MG63 (cell line): ENCODE data around the gene PCBP1. TPM values are rescaled to one million over a fixed set of nuclear protein-coding genes. Genes with fewer than 3 reads are reported as not detected.
"Not testable (repeated sequence)": the region's sequence is repeated elsewhere in the genome, so short reads cannot be mapped to it uniquely, and the experiment has no call there.

Source experiments
- DNase-seq: peaks from one replicate; pipeline ENCODE4 v3.0.0-alpha.2; 2020
- H3K27me3 ChIP-seq: fragments of 250-450 bp; sonication (Bioruptor Pico); 2 replicates; pipeline ENCODE4 v1.5.1; 2020; ENCODE audit warnings: mild to moderate bottlenecking, moderate library complexity
- H3K36me3 ChIP-seq: fragments of 250-450 bp; sonication (Bioruptor Pico); 2 replicates; pipeline ENCODE4 v1.5.1; 2020; ENCODE audit warnings: mild to moderate bottlenecking, moderate library complexity
- H3K4me3 ChIP-seq: fragments of 250-450 bp; sonication (Bioruptor Pico); 2 replicates; pipeline ENCODE4 v1.5.1; 2020; ENCODE audit warnings: mild to moderate bottlenecking, moderate library complexity
- H3K9me3 ChIP-seq: fragments of 250-450 bp; sonication (Bioruptor Pico); 2 replicates; pipeline ENCODE4 v1.5.1; 2020; ENCODE audit warnings: mild to moderate bottlenecking, moderate library complexity
- total RNA-seq: library from RNA; depleted of rRNA; stranded (reverse); fragments of >200 nt; shearing (Covaris generic); gene quantifications from 2 replicates; pipeline ENCODE4 v1.2.3, GENCODE V29; 2014; ENCODE audit warnings: low replicate concordance

The PCBP1 gene
- total RNA-seq, 1 experiment from 2014 or later: 92.9 TPM

DNA sequence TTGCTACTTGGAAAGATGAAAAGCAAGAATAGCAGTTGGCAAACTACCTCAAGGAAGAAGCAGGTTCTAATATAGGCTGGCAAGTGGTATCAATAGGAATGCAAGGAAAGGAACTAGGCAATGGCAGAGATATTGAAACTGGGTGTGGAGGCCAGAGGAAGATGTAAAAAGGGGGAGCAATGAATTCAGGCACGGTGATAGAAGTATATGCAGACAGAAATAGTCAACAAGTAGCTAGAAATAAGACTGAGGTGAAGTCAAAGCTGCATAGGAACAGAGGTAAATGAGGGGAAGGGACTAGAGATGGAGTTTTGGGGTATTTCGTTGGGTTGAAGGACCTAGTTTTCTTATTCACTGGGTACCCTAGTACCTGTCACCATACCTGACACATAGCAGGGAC is 4.1 kb downstream of the PCBP1 start:
- no peak for DNase-seq
- H3K36me3 ChIP-seq: peaks cover 30% of the 10 kb centered on the region
- no peak overlapping the region for H3K4me3 ChIP-seq
- no peaks in the 10 kb centered on the region for H3K27me3 ChIP-seq
- H3K9me3 ChIP-seq: no peaks in the 10 kb centered on the region

DNA sequence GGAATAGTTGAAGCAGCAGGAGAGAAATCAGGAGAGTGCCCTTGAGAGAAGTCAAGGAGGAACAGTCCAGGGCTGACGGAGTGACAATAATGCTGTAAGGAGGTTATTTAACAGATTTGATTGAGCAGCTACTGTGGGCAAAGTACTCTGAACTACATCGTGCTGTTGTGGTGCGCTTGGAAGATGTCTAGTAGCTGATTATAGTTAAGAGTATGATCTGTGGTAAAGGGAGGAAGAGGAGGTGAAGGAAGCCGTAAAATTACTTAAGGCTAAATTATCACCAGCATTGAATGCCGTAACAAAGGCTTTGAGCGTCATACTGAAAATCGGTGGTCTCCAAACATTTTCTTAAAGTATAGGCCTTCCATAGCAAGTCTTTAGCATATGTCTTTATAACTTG is 4.5 kb downstream of the PCBP1 start:
- no peaks in the 10 kb centered on the region for H3K9me3 ChIP-seq

DNA sequence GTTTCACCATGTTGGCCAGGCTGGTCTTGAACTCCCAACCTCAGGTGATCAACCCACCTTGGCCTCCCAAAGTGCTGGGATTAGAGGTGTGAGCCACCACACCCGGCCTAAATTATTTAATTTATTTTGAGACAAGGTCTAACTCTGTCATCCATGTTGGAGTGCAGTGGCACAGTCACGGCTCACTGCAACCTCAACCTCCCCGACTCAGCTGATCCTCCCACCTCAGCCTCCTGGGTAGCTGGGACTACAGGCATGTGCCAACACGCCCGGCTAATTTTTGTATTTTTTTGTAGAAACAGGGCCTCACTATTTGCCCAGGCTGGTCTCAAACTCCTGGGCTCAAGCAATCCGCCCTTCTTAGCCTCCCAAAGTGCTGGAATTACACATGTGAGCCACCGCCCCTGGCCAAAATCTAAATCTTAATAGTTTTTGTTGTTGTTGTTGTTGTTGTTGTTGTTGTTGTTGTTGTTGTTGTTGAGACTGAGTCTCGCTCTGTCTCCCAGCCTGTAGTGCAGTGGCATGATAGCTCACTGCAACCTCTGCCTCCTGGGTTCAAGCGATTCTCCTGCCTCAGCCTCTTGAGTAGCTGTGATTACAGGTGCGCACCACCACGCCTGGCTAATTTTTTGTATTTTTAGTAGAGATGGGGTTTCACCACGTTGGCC is 5.4 kb downstream of the PCBP1 start:
- H3K9me3 ChIP-seq, H3K27me3 ChIP-seq, DNase-seq, H3K4me3 ChIP-seq: not testable (repeated sequence)
- H3K36me3 ChIP-seq: peaks cover 25% of the 10 kb centered on the region

More for the DNA sequence above, 4.5 kb downstream of the PCBP1 start:
- no peaks in the 10 kb centered on the region for H3K27me3 ChIP-seq
- no peak for DNase-seq
- peaks cover 27% of the 10 kb centered on the region for H3K36me3 ChIP-seq
- no peak overlapping the region for H3K4me3 ChIP-seq

DNA sequence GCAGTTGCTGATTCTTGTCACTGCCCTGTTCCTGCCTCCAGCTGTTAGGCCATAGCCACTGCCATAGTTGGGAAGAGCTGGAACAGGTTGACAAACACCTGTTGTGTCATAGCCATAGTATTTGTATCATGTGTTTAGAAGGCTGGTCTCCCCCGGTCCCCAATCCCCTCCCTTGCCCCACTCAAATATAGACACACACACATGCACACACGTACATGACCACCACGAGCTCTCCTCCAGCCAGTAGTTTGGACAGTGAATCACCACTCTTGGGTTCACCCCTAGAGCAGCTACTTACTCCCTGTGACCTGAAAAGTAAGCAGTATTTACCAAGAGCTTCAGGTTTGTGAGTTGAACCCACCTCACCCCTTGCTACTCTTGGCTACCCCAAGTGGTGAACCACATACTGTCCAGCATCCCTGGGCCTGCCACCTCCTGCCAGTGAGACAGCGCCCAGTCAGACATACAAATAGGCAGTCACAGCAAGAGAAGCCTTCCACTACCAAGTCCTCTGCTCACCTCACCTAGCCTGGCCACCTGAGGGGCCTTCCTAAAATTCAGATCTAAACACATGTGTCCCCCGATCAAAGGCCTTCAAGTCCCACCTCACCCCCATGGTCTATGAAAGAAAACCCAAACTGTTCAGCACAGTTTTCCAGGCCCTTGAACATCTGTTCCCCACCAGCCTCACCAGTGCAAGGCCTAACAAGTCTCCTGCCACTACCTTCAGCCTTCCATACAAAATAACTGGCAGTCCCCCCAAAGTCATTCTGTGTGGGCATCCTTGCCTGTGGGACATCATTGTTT is 7.1 kb downstream of the PCBP1 start:
- Histone ChIP-seq H3K27me3 (no peaks in the 10 kb centered on the region), H3K4me3 (no peak overlapping the region), H3K9me3 (no peaks in the 10 kb centered on the region), H3K36me3 (peaks cover 9% of the 10 kb centered on the region)
- peak; percentile 12 for DNase-seq

DNA sequence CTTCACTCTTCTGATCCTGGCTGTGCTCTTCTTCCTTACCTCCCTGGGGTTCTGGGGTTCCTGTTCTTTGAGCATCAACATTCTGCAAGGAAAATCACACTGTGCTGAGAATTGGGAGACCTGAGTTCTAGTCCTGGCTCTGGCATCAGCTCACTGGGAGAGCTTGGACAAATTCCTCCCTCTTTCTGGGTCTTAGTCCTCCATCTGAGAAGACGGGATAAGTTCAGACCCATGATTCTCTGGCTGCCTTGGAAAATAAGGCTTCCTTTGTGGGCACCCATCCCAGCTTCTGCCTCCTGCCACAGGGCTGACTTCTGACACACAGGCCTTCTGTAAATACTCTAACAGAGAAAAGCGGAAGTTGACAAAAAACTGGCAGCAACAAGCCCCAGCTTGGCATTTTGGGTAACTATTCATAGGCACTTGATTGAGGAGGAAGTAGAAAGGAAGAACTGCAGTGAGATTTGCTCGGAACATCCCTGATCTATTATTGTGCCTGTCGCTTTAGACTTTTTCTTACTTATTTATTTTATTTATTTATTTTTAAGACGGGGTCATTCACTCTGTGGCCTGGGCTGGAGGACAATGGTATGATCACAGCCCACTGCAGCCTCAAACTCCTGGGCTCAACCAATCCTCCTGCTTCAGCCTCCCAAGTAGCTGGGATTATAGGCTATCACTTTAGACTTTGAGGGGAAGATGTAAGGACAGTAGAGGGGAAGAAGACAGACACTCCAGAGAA is 7.9 kb downstream of the PCBP1 start:
- Histone ChIP-seq H3K9me3 (no peaks in the 10 kb centered on the region), H3K36me3 (peaks cover 3% of the 10 kb centered on the region; the same call in 1 of the 2 replicates), H3K27me3 (no peaks in the 10 kb centered on the region), H3K4me3 (no peak overlapping the region)
- DNase-seq: peak; percentile 87

DNA sequence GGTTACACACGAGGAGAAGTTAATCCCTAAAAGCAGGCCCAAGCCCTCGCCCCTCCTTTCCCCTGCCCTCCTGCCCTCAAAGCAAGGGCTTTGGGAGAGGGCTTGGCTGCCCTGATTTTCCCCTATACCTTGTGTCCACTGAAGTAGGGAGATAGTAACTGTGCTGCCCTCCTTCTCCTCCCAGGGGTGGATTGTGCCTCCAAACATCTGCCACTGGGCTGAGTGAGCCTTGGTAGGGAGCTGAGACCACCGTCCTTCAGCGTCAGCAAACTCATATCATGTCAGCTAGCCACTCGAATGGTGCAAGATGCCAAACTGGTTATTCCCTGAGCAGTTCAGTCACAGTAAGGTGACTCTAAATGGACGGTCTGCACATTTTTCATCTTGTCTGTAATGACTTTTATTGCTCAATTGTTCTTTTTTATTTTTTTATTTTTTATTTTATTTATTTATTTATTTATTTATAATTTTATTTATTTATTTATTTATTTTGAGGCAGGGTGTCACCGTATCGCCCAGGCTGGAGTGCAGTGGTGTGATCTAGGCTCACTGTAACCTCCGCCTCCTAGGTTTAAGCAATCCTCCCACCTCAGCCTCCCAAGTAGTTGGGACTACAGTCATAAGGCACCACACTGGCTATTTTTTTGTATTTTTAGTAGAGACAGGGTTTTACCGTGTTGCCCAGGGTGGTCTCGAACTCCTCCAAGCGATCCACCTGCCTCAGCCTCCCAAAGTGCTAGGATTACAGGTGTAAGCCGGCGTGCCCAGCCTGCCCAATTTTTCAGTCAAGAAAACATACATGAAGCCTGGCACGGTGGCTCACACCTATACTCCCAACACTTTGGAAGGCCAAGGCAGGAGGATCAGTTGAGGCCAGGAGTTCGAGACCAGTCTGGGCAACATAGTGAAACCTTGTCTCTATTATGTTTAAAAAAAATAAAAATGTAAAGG is 8.7 kb downstream of the PCBP1 start:
- Histone ChIP-seq H3K4me3 (no peak overlapping the region), H3K27me3 (no peaks in the 10 kb centered on the region), H3K36me3 (no peaks in the 10 kb centered on the region), H3K9me3 (no peaks in the 10 kb centered on the region)
- DNase-seq: no peak

DNA sequence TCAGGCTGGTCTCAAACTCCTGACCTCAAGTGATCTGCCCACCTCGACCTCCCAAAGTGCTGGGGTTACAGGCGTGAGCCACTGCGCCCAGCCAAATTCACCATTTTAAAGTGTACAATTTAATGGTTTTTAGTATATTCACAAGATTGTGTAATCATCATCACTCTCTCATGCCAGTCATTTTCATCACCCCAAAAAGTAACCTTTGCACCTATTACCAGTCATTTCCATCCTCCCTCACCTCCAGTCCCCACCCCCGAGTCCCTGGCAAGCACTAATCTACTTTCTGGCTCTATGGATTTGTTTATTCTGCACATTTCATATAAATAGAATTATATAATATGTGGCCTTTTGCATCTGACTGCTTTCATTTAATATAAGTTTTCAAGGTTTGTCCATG is 10.8 kb downstream of the PCBP1 start:
- no peaks in the 10 kb centered on the region for H3K36me3 ChIP-seq
- DNase-seq: no peak
- no peaks in the 10 kb centered on the region for H3K27me3 ChIP-seq
- no peak overlapping the region for H3K4me3 ChIP-seq
- no peaks in the 10 kb centered on the region for H3K9me3 ChIP-seq

DNA sequence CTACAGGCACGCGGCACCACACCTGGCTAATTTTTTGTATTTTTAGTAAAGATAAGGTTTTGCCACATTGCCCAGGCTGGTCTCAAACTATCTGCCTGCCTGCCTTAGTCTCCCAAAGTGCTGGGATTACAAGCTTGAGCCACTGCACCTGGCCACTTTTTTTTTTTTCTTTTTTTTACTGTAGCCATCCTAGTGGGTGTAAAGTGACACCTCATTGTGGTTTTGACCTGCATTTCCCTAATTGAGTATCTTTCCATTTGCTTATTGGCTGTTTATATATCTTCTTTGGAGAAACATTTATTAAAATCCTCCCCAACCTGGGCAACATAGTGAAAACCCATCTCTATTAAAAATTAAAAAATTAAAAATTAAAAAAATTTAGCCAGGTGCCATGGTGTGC is 12.0 kb downstream of the PCBP1 start:
- no peak overlapping the region for H3K4me3 ChIP-seq

DNA sequence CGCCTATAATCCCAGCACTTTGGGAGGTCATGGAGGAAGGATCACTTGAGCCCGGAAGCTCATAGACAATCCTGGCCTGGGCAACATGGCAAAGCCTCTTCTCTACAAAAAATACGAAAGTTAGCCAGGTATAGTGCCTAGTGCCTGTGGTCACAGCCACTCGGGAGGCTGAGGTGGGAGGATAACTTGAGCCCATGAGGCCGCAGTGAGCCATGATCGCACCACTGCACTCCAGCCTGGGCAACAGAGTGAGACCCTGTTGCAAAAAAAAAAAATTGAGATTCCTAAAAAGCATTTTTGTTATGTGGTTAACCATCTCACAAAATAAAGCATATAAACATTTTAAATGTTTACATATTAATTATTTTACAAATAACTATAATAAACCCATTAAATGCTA is 13.9 kb downstream of the PCBP1 start:
- Histone ChIP-seq H3K36me3 (no peaks in the 10 kb centered on the region), H3K4me3 (no peak overlapping the region), H3K9me3 (no peaks in the 10 kb centered on the region), H3K27me3 (no peaks in the 10 kb centered on the region)
- DNase-seq: no peak

More for the DNA sequence above, 12.0 kb downstream of the PCBP1 start:
- DNase-seq: no peak
- Histone ChIP-seq H3K27me3 (no peaks in the 10 kb centered on the region), H3K36me3 (no peaks in the 10 kb centered on the region), H3K9me3 (no peaks in the 10 kb centered on the region)

DNA sequence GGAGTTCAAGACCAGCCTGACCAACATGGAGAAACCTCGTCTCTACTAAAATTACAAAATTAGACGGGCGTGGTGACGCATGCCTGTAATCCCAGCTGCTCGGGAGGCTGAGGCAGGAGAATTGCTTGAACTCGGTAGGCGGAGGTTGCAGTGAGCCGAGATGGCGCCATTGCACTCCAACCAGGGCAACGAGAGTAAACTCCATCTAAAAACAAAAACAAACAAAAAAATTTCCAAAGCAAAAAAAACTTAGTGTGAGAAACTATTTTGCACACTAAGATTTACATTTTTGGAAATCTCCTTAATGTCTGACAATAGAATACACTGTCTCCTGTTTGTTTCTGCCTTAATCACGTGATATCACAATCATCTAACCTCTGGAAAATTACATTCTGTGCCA is 14.4 kb downstream of the PCBP1 start:
- H3K27me3 ChIP-seq, H3K36me3 ChIP-seq, H3K9me3 ChIP-seq, H3K4me3 ChIP-seq, DNase-seq: not testable (repeated sequence)

DNA sequence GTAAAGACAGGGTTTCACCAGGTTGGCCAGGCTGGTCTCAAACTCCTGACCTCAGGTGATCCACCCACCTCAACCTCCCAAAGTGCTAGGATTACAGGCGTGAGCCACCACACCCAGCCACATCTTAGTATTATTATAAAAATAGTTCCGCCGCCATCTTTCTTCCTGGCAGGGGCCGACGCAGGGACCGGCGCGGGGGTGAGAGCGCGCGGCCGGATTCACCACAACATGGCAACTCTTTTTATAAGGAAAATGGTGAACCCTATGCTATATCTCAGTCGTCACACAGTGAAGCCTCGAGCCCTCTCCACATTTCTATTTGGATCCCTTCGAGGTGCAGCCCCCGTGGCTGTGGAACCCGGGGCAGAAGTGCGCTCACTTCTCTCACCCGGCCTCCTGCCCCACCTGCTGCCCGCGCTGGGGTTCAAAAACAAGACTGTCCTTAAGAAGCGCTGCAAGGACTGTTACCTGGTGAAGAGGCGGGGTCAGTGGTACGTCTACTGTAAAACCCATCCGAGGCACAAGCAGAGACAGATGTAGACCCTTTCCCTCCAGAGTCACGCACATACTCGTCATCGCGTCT is 15.1 kb downstream of the PCBP1 start:
- not testable (repeated sequence) for H3K27me3 ChIP-seq, H3K9me3 ChIP-seq, DNase-seq, H3K4me3 ChIP-seq, H3K36me3 ChIP-seq

DNA sequence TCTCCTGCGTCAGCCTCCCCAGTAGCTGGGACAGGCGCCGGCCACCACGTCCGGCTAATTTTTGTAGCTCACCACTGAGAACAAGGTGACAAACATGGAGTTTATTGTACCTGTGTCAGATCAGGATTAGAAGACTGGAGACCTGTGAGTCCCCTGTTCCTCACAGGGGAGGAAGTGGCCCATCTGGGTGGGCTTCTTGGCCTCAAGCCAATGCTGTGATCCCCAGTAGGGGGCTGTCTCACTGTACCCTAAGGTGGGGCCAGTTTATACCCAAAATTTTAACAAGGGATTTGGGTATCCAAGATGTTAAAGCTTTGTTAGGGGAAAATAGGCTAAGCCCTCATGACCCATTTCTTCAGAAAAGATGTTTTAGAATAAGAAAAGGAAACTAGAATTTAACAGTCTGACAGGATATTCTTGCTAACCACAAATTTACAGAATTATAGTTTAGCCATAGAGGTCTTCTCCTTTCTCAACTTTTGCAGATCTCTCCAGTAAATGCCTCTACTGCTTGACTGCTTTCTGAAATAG is 16.3 kb downstream of the PCBP1 start:
- H3K9me3 ChIP-seq: no peaks in the 10 kb centered on the region
- H3K4me3 ChIP-seq: no peak overlapping the region
- no peaks in the 10 kb centered on the region for H3K36me3 ChIP-seq
- no peaks in the 10 kb centered on the region for H3K27me3 ChIP-seq
- no peak for DNase-seq

DNA sequence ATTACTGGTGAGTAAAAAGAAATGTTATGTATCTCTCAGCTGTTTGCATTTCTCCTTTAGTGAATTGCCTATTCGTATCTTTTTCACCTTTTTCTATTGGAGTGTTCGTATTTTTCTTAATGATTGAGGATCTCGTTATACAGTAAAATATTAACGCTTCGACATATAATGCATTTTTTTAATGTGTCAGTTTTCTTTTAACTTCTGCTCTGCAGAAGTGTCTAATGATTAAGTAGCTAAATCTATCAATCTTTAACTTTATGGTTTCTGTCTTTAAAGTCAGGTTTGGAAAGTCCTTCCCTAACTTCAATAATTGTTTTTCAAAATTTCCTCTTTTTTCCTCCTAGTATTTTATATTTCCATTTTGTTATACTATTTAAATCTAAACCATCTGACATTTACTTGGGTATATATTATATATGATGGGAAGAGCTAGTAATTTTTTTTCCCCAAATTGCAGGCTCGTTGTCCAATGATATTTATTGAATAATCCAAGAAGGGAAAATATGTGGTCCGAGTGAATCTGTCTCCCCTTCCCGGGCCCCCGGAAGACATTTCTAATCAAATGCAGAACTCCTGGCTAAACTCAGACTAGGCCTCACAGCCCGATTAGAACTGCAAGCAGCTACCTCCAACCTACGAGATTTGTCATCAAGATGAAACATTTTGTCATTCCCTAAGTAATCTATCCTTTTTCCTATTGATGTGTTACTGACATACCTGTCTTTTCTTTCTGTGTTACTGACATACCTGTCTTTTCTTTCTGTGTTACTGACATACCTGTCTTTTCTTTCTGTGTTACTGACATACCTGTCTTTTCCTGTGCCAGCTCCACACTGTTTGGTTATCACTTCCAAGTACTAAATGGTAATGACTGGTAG is 17.2 kb downstream of the PCBP1 start:
- no peaks in the 10 kb centered on the region for H3K36me3 ChIP-seq
- no peaks in the 10 kb centered on the region for H3K27me3 ChIP-seq
- no peak for DNase-seq
- H3K9me3 ChIP-seq: no peaks in the 10 kb centered on the region
- H3K4me3 ChIP-seq: no peak overlapping the region

DNA sequence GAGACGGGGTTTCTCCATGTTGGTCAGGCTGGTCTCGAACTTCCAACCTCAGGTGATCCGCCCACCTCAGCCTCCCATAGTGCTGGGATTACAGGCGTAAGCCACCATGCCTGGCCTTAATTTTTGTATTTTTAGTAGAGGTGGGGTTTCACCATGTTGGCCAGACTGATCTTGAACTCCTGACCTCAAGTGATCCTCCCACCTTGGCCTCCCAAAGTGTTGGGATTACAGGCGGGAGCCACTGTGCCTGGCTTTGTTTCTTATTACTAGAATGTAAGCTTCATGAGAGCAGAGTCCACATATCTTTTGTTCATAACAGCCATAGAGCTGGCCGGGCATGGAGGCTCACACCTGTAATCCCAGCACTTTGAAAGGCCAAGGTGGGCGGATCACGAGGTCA is 18.9 kb downstream of the PCBP1 start:
- not testable (repeated sequence) for H3K4me3 ChIP-seq, H3K36me3 ChIP-seq, H3K27me3 ChIP-seq, DNase-seq, H3K9me3 ChIP-seq

DNA sequence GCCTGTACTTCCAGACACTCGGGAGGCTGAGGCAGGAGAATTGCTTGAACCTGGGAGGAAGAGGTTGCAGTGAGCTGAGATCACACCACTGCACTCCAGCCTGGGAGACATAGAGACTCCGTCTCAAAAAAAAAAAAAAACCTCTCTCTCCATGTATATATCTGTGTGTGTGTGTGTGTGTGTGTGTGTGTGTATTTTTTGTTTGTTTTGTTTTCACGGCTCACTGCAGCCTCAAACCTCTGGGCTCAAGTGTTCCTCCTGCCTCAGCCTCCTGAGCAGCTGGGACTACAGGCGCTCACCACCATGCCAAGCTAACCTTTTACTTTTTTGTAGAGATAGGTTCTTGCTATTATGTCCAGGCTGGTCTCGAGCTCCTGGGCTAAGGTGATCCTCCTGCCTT is 23.1 kb downstream of the PCBP1 start:
- H3K36me3 ChIP-seq, DNase-seq, H3K9me3 ChIP-seq, H3K4me3 ChIP-seq, H3K27me3 ChIP-seq: not testable (repeated sequence)
